ENCODE measurements around the gene EDC3. TPM values are rescaled to one million over a fixed set of nuclear protein-coding genes. Genes with fewer than 3 reads are reported as not detected.
"Not testable (repeated sequence)": the region's sequence is repeated elsewhere in the genome, so short reads cannot be mapped to it uniquely, and the experiment has no call there.

EDC3 gene
- total and polyA plus RNA-seq, 2 of the 4 experiments (the other 2 are of a cell fraction) = 16.8 to 38.0 TPM

GRCh38 chr15:74730619-74731316 is 34.9 kb upstream of the EDC3 start:
- Histone ChIP-seq H3K27ac (ENCODE audit: insufficient read depth, low read length) (no peak overlapping the region), H2BK5ac (ENCODE audit: low read depth, low read length, poor library complexity, severe bottlenecking) (no peak overlapping the region), H3K4me1 (ENCODE audit: control insufficient read depth, insufficient read depth, low read length) (no peaks in the 10 kb centered on the region), H2AK9ac (replicated peaks; ENCODE audit: low read depth, low read length, poor library complexity) (no peak overlapping the region), H3K9me1 (ENCODE audit: insufficient read depth, low read length) (peaks cover 5% of the 10 kb centered on the region), H2AK5ac (ENCODE audit: low read depth, low read length) (no peak overlapping the region), H3K56ac (ENCODE audit: extremely low read depth, insufficient read depth, low read length) (no peak overlapping the region), H3K79me1 (ENCODE audit: low read depth in 1 of 2, low read length in 2 of 2) (no peaks in the 10 kb centered on the region), H3K9ac (ENCODE audit: low read depth, low read length) (no peak overlapping the region), H3K36me3 (ENCODE audit: control insufficient read depth, insufficient read depth, low read length) (no peaks in the 10 kb centered on the region), H2BK15ac (ENCODE audit: low read depth, low read length) (no peak overlapping the region), H3K4me3 (ENCODE audit: insufficient read depth, low read depth, low read length) (no peak overlapping the region), H3K4me2 (ENCODE audit: low read depth, low read length) (no peak overlapping the region), H3K23ac (ENCODE audit: low read depth, low read length) (no peak overlapping the region), H3K27me3 (ENCODE audit: control insufficient read depth, insufficient read depth, low read length) (peaks cover 65% of the 10 kb centered on the region), H4K8ac (ENCODE audit: low read depth in 2 of 2, low read length in 2 of 2) (no peak overlapping the region), H4K91ac (ENCODE audit: insufficient read depth, low read depth, low read length) (no peak overlapping the region), H4K20me1 (ENCODE audit: insufficient read depth, low read length) (no peaks in the 10 kb centered on the region), H3K9me3 (ENCODE audit: control insufficient read depth, insufficient read depth, low read length) (no peaks in the 10 kb centered on the region), H3K4ac (ENCODE audit: low read depth, low read length) (no peak overlapping the region), H2BK120ac (ENCODE audit: low read depth, low read length) (no peak overlapping the region), H2AFZ (replicated peaks; ENCODE audit: low read length, poor library complexity) (no peak overlapping the region), H3K14ac (replicated peaks; ENCODE audit: low read depth, low read length) (no peak overlapping the region), H4K5ac (ENCODE audit: low read depth, low read length) (no peak overlapping the region), H2BK20ac (ENCODE audit: low read depth, low read length) (no peak overlapping the region), H3K18ac (ENCODE audit: low read depth, low read length) (no peak overlapping the region)
- ChIA-PET POLR2A (ENCODE audit: unreplicated experiment) (no interaction called here), CTCF (no interaction called here)
- no TSS peak for BruUV-seq (replicated peaks)
- dilution Hi-C loops (cut with HindIII; ENCODE audit: low sequenced_read_pairs, unreplicated experiment) (no loop called here), in situ Hi-C loops (cut with MboI; ENCODE audit: low sequenced_read_pairs) (no loop called here), intact Hi-C loops (cut with micrococcal nuclease) (no loop called here)
- no CpG with 5 or more reads among the region's 7 CpGs for WGBS, 2 experiments (ENCODE audit: extremely low coverage in 2 of 2, insufficient read length in 1 of 2)
- no peak for TF ChIP-seq MAZ (IDR thresholded peaks at IDR 0.05; ENCODE audit: borderline replicate concordance, low read depth, low read length)
- TF ChIP-seq NFE2L2 (IDR thresholded peaks at IDR 0.05; ENCODE audit: low read depth, low read length) = no peak
- no peak for DNase-seq
- no peak for ATAC-seq (ENCODE audit: low read depth)

- H2BK5ac ChIP-seq (ENCODE audit: low read depth, low read length, poor library complexity, severe bottlenecking); H4K91ac ChIP-seq (ENCODE audit: insufficient read depth, low read depth, low read length); ATAC-seq (ENCODE audit: low read depth); CTCF ChIA-PET; H3K23ac ChIP-seq (ENCODE audit: low read depth, low read length); H3K9me3 ChIP-seq (ENCODE audit: control insufficient read depth, insufficient read depth, low read length); BruUV-seq (replicated peaks); H3K56ac ChIP-seq (ENCODE audit: extremely low read depth, insufficient read depth, low read length); POLR2A ChIA-PET (ENCODE audit: unreplicated experiment); H2BK15ac ChIP-seq (ENCODE audit: low read depth, low read length); H4K8ac ChIP-seq (ENCODE audit: low read depth in 2 of 2, low read length in 2 of 2); DNase-seq; H3K27ac ChIP-seq (ENCODE audit: insufficient read depth, low read length); H2BK120ac ChIP-seq (ENCODE audit: low read depth, low read length); H3K36me3 ChIP-seq (ENCODE audit: control insufficient read depth, insufficient read depth, low read length); H3K4me1 ChIP-seq (ENCODE audit: control insufficient read depth, insufficient read depth, low read length); H2AFZ ChIP-seq (replicated peaks; ENCODE audit: low read length, poor library complexity); intact Hi-C loops (cut with micrococcal nuclease); H3K79me1 ChIP-seq (ENCODE audit: low read depth in 1 of 2, low read length in 2 of 2); H4K20me1 ChIP-seq (ENCODE audit: insufficient read depth, low read length); H4K5ac ChIP-seq (ENCODE audit: low read depth, low read length); H2BK20ac ChIP-seq (ENCODE audit: low read depth, low read length); H3K4ac ChIP-seq (ENCODE audit: low read depth, low read length); in situ Hi-C loops (cut with MboI; ENCODE audit: low sequenced_read_pairs); dilution Hi-C loops (cut with HindIII; ENCODE audit: low sequenced_read_pairs, unreplicated experiment); H3K9ac ChIP-seq (ENCODE audit: low read depth, low read length); H3K18ac ChIP-seq (ENCODE audit: low read depth, low read length); H2AK5ac ChIP-seq (ENCODE audit: low read depth, low read length); H3K9me1 ChIP-seq (ENCODE audit: insufficient read depth, low read length); H3K4me3 ChIP-seq (ENCODE audit: insufficient read depth, low read depth, low read length); H2AK9ac ChIP-seq (replicated peaks; ENCODE audit: low read depth, low read length, poor library complexity); H3K4me2 ChIP-seq (ENCODE audit: low read depth, low read length); H3K14ac ChIP-seq (replicated peaks; ENCODE audit: low read depth, low read length): not testable (repeated sequence)
- H3K27me3 ChIP-seq (ENCODE audit: control insufficient read depth, insufficient read depth, low read length) = peaks cover 68% of the 10 kb centered on the region
- WGBS, 2 experiments (ENCODE audit: extremely low coverage in 2 of 2, insufficient read length in 1 of 2) = 90% methylated on average over 2 of the region's 6 CpGs; no CpG with 5 or more reads in 1 of the 2 experiments
These were observed 33.5 kb upstream of the EDC3 start for GRCh38 chr15:74729372-74729771.

Data from IMR-90 (cell line).